ENCODE results near the gene ASCC2.

The ASCC2 gene

DNA sequence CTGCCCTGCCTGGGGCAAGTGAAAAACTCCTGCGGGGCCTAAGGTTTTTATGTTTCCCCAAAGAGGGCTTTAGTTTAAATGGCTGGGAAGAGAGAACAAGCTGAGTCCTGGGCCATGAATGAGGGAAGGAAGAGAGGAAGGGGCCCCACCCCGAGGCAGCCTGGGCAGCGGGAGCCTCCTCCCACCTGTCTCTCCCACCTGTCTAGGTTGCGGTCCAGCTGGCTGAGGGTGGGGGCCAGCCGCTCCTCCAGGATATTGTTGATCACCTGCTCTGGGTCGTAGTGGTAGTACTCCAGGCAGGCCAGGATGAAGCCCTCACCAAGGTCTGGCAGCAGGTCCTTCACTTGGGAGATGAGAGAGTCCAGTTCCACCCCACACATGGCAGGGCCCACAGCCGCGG lies 36.3 kb downstream of the ASCC2 start (continued):
- TF ChIP-seq, protein P1, sequence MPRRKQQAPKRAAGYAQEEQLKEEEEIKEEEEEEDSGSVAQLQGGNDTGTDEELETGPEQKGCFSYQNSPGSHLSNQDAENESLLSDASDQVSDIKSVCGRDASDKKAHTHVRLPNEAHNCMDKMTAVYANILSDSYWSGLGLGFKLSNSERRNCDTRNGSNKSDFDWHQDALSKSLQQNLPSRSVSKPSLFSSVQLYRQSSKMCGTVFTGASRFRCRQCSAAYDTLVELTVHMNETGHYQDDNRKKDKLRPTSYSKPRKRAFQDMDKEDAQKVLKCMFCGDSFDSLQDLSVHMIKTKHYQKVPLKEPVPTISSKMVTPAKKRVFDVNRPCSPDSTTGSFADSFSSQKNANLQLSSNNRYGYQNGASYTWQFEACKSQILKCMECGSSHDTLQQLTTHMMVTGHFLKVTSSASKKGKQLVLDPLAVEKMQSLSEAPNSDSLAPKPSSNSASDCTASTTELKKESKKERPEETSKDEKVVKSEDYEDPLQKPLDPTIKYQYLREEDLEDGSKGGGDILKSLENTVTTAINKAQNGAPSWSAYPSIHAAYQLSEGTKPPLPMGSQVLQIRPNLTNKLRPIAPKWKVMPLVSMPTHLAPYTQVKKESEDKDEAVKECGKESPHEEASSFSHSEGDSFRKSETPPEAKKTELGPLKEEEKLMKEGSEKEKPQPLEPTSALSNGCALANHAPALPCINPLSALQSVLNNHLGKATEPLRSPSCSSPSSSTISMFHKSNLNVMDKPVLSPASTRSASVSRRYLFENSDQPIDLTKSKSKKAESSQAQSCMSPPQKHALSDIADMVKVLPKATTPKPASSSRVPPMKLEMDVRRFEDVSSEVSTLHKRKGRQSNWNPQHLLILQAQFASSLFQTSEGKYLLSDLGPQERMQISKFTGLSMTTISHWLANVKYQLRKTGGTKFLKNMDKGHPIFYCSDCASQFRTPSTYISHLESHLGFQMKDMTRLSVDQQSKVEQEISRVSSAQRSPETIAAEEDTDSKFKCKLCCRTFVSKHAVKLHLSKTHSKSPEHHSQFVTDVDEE (CRISPR knock-in tag; IDR thresholded peaks at IDR 0.05): no peak
- TF ChIP-seq OSR1 (CRISPR knock-in tag; IDR thresholded peaks at IDR 0.05) (no peak), ZC3H10 (CRISPR knock-in tag; IDR thresholded peaks at IDR 0.05) (no peak), ZNF565 (CRISPR knock-in tag; conservative IDR thresholded peaks at IDR 0.05; ENCODE audit: low read depth) (no peak)

DNA sequence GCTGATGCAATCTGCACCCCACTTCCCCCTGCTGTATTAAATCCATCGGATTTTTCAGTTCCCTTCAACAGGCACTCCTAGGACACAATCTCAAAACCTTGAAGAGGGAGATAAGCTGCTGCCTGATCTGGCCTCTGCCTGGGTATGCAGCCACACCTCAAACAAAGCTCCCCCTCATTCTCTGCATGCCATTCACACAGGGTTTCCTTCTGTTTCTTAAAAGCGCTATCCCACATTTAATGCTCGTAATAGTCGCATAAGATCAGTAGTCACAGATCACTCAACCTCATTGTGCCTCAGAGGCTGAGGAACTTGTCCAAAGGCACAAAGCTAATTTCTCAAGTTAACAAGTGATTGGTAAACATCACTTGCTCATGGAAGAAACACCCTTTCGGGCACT lies 36.9 kb downstream of the ASCC2 start:
- no peak for ATAC-seq
- TF ChIP-seq, protein P2, sequence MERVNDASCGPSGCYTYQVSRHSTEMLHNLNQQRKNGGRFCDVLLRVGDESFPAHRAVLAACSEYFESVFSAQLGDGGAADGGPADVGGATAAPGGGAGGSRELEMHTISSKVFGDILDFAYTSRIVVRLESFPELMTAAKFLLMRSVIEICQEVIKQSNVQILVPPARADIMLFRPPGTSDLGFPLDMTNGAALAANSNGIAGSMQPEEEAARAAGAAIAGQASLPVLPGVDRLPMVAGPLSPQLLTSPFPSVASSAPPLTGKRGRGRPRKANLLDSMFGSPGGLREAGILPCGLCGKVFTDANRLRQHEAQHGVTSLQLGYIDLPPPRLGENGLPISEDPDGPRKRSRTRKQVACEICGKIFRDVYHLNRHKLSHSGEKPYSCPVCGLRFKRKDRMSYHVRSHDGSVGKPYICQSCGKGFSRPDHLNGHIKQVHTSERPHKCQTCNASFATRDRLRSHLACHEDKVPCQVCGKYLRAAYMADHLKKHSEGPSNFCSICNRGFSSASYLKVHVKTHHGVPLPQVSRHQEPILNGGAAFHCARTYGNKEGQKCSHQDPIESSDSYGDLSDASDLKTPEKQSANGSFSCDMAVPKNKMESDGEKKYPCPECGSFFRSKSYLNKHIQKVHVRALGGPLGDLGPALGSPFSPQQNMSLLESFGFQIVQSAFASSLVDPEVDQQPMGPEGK (CRISPR knock-in tag; IDR thresholded peaks at IDR 0.05; ENCODE audit: borderline replicate concordance): no peak
- no peak for TF ChIP-seq ZNF70 (CRISPR knock-in tag; IDR thresholded peaks at IDR 0.05)
- TF ChIP-seq ZNF8 (CRISPR knock-in tag; IDR thresholded peaks at IDR 0.05): no peak
- no peak for TF ChIP-seq ARNTL (CRISPR knock-in tag; IDR thresholded peaks at IDR 0.05; ENCODE audit: borderline replicate concordance, low read depth)
- no peak for TF ChIP-seq ZC3H10 (CRISPR knock-in tag; IDR thresholded peaks at IDR 0.05)
- TF ChIP-seq ZNF565 (CRISPR knock-in tag; conservative IDR thresholded peaks at IDR 0.05; ENCODE audit: low read depth): no peak
- TF ChIP-seq ISL1 (CRISPR knock-in tag; IDR thresholded peaks at IDR 0.05): no peak
- TF ChIP-seq CSDC2 (CRISPR knock-in tag; IDR thresholded peaks at IDR 0.05): no peak

DNA sequence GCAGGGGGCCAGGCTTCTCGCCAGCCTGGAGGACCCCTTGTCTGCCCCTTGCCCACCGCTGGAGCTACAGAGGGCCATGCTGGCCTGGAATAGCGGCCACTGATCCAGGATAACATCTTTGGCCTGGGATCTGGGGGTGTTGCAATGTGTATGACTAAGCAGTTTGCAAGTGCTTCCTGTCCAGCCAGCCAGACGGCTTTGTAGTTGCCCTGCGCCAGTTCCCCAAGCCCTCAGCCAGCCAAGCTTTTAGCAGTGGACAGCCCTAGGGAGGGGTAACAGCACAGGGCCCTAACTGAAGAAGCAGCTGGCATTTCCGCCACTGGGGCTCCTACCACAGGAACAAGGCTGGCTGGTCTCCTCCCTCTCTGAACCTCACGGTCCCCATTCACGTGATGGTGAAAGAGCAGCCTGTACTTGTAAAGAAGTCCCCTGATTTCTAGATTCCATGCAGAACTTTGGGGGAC lies 38.8 kb downstream of the ASCC2 start:
- ATAC-seq: peak; percentile 99

DNA sequence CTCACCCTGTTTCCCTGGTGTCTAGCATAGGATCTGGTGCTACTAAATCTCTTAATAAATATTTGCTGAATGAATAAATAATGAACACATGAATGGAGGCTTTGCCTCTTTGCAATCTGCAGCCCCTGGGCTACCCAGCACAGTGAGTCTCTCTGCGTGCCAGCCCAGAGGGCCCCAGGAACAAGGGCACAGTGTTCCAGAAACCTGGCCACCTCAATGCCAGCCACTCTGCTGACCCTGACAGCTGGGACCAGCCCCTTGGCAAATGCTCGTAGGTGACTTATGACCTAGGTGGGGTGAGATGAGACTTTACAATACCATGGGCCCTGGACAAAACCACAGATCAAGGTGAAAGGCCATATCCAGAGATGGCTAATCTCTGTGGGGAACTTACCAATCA lies 39.3 kb downstream of the ASCC2 start:
- ATAC-seq: no peak
- TF ChIP-seq, protein P2 (CRISPR knock-in tag; IDR thresholded peaks at IDR 0.05; ENCODE audit: borderline replicate concordance): no peak
- no peak for TF ChIP-seq ZFP30 (CRISPR knock-in tag; IDR thresholded peaks at IDR 0.05)
- TF ChIP-seq GLIS3 (CRISPR knock-in tag; IDR thresholded peaks at IDR 0.05): no peak
- TF ChIP-seq, protein P3, sequence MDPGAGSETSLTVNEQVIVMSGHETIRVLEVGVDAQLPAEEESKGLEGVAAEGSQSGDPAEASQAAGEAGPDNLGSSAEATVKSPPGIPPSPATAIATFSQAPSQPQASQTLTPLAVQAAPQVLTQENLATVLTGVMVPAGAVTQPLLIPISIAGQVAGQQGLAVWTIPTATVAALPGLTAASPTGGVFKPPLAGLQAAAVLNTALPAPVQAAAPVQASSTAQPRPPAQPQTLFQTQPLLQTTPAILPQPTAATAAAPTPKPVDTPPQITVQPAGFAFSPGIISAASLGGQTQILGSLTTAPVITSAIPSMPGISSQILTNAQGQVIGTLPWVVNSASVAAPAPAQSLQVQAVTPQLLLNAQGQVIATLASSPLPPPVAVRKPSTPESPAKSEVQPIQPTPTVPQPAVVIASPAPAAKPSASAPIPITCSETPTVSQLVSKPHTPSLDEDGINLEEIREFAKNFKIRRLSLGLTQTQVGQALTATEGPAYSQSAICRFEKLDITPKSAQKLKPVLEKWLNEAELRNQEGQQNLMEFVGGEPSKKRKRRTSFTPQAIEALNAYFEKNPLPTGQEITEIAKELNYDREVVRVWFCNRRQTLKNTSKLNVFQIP (CRISPR knock-in tag; IDR thresholded peaks at IDR 0.05; ENCODE audit: borderline replicate concordance, low read depth): no peak
- no peak for TF ChIP-seq ZNF70 (CRISPR knock-in tag; IDR thresholded peaks at IDR 0.05)
- TF ChIP-seq ZNF8 (CRISPR knock-in tag; IDR thresholded peaks at IDR 0.05): no peak
- TF ChIP-seq, protein P4, sequence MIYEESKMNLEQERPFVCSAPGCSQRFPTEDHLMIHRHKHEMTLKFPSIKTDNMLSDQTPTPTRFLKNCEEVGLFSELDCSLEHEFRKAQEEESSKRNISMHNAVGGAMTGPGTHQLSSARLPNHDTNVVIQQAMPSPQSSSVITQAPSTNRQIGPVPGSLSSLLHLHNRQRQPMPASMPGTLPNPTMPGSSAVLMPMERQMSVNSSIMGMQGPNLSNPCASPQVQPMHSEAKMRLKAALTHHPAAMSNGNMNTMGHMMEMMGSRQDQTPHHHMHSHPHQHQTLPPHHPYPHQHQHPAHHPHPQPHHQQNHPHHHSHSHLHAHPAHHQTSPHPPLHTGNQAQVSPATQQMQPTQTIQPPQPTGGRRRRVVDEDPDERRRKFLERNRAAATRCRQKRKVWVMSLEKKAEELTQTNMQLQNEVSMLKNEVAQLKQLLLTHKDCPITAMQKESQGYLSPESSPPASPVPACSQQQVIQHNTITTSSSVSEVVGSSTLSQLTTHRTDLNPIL (CRISPR knock-in tag; IDR thresholded peaks at IDR 0.05; ENCODE audit: low read depth): no peak
- no peak for TF ChIP-seq SNAI2 (CRISPR knock-in tag; IDR thresholded peaks at IDR 0.05)
- no peak for TF ChIP-seq ZFP3 (CRISPR knock-in tag; IDR thresholded peaks at IDR 0.05)
- no peak for TF ChIP-seq TCF4 (CRISPR knock-in tag; IDR thresholded peaks at IDR 0.05; ENCODE audit: borderline replicate concordance)
- TF ChIP-seq BACH2 (CRISPR knock-in tag; IDR thresholded peaks at IDR 0.05; ENCODE audit: borderline replicate concordance): no peak
- no peak for TF ChIP-seq RARB (CRISPR knock-in tag; IDR thresholded peaks at IDR 0.05)
- no peak for TF ChIP-seq PPARA (CRISPR knock-in tag; IDR thresholded peaks at IDR 0.05; ENCODE audit: borderline replicate concordance)
- no peak for TF ChIP-seq OSR1 (CRISPR knock-in tag; IDR thresholded peaks at IDR 0.05)
- no peak for TF ChIP-seq CSDC2 (CRISPR knock-in tag; IDR thresholded peaks at IDR 0.05)
- no peak for TF ChIP-seq ESRRG (CRISPR knock-in tag; IDR thresholded peaks at IDR 0.05)
- TF ChIP-seq ZNF565 (CRISPR knock-in tag; conservative IDR thresholded peaks at IDR 0.05; ENCODE audit: low read depth): no peak

More for the DNA sequence above, 38.8 kb downstream of the ASCC2 start:
- TF ChIP-seq ISL1 (CRISPR knock-in tag; IDR thresholded peaks at IDR 0.05): peak; percentile 66
- 0 out of 2 replicates have a peak, but pooled peaks have one; percentile 51 for TF ChIP-seq SNAI2 (CRISPR knock-in tag; IDR thresholded peaks at IDR 0.05)
- TF ChIP-seq, protein P1 (CRISPR knock-in tag; IDR thresholded peaks at IDR 0.05): peak; percentile 52; the same call in 1 of the 2 replicates
- peak; percentile 74; the same call in 1 of the 2 replicates for TF ChIP-seq BACH2 (CRISPR knock-in tag; IDR thresholded peaks at IDR 0.05; ENCODE audit: borderline replicate concordance)
- no peak for TF ChIP-seq TCF4 (CRISPR knock-in tag; IDR thresholded peaks at IDR 0.05; ENCODE audit: borderline replicate concordance)
- no peak for TF ChIP-seq ZNF565 (CRISPR knock-in tag; conservative IDR thresholded peaks at IDR 0.05; ENCODE audit: low read depth)
- TF ChIP-seq CSDC2 (CRISPR knock-in tag; IDR thresholded peaks at IDR 0.05): peak; percentile 86

Measured in SK-N-SH treated with all-trans-retinoic acid at 6 μM for 48 hours (cell line).